Stimulated activated CD8-positive, alpha-beta memory T cell treated with anti-CD3 and anti-CD28 coated beads, Interleukin-15, amount 100 ng/mL, for 4 hours (primary cell): ENCODE measurements around the gene ERC1.

Source experiments
- DNase-seq, 2 donors: peaks; one replicate each; pipeline ENCODE4 v3.0.0-alpha.2; 2020; ENCODE audit warnings: low read depth in 2 of 2

Gene ERC1

DNA sequence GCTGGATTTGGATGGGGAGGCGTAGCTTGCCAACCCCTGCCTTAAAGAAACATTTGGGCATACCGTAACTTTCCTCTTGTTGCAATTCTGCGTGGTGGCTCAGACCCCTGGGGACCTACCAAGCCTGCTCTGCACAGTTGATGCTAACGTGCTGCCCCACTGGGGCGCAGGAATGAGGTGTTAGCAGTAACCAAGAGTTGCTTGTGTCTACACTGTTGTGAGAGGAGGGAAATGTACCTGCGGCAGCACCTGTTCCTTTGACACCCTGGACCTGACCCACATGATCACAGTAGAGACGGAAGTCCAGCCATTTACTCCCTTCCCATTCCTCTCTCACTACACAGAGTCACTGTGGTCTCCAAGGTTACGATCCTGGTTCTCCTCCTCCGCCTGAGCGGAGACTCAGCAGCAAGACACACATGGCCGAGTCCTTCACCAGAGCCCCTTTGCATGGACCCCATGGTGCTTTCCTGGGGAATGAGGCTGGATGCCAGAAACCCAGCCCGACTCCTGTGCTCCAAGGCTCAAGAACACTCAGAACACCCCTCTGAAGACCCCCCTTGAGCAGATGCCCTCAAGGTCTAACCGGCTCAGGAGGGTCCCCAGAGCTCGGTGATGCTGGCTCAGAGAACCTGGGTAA, 518.5 kb downstream of the ERC1 start:
- DNase-seq = no peak

DNA sequence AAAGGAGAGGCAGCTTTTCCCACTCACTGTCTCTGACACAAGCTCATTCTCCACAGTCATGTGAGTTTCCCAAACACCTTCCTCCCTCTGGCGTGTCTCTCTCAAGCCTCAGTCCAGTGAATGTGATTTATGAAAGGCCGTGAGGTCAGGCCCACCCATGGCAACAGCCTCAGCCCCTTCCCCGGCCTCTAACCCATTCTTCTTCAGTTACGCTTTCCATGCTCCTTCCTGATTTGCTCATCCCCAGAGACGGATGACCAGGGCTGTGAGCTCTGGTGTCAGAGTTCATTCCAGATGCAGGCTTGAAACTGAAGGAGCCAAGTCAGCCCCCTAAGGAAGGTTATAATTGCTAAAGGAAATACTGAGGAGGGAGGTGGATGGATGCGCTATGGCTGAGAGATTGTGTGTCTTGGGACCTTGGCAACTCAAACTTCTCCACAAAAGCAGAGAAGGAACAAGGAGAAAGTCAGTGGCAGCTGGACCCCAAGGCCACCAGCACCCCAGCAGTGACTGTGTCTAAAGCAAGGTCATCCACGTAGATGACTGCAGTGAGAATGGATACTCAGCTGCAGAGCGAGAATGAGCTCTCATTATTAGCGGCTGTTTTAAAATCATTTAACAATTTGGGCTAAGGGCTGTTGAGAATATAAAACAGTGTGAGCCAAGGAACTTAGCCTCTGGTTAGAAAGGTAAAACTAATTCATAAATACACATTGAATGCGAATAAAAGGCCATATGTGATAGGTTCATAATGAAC, 519.2 kb downstream of the ERC1 start:
- no peak for DNase-seq

DNA sequence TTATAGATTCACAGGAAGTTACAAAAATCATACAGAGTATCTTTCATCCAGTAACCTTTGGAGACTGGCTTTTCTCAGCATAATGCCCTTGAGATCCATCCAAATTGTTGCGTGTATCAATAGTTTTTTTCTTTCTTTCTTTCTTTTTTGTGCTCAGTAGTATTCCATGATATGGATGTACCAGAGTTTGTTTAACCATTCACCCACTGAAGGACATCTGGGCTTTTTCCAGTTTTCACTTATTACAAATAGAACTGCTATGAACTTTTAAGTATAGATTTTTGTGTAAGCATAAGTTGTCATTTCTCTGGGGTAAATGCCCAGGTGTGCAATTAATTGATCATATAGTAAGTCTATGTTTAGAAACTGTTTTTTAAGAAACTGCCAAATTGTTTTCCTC, 524.0 kb downstream of the ERC1 start:
- DNase-seq = no peak

DNA sequence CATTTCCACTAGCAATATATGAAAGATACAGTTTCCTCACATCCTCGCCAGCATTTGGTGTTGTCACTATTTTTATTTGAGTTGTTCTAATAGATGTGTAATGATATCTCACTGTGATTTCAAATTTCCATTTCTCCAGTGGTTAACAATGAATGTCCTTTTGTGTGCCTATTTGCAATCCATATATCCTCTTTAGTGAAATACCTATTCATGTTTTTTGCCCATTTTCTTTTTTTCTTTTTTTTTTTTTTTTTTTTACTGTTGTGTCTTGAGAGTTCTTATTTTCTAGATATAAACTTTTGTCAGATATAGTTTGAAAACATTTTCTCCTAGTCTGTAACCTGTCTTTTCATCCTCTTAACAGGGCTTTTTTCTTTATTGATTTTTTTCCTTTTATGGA, 524.4 kb downstream of the ERC1 start:
- no peak for DNase-seq

DNA sequence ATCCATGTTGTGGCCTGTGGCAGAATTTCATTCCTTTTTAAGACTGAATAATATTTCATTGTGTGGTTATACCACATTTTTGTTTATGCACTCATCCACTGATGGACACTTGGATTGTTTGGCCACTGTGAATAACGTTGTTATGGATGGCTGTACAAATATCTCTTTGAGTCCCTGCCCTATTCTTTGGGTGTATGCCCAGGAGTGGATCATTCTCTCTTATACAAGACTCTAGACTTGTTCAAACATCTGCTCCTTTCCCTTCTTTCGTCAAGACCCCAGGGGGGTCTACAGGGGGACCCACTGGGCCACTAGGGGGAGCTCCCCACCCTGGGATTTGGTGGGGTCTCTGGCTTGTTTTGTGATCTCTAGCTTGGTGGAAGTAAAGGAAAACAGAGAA, 526.0 kb downstream of the ERC1 start:
- no peak for DNase-seq

DNA sequence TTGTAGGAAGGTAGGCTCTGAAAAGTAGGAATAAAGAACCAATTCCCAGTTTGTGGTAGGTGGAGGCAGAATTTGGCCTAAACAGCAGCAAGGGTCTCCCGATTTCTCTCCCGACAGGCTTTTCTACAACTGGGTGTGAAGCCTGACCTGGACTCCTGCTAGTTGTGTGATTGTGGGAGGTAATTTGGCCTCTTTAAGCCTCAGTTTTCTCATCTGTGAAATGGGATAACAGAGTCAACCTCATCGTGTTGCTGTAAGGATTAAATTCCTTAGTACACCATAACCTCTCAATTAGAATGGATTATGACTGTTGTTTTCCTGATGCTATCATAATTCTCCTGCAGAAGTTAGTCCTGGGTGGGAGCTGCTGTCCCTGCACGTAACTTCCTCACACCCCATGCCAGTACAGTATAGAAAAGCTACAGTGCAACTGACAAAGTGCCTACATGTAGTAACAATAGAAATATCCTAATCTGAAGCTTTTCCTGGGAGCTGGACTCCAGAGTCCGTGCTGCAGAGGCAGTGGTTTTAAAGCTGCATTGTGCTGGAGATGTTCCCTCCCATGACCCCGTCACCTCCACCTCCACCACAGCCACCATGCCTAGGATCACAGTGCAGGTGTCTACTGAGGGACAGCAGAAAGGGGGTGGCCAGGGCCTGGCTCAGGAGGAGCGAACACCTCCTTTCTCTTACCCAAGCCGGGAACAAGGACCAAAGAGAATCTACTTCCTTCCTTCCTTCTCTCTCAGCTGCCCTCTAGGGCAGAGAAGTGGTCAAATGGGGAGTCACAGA, 526.9 kb downstream of the ERC1 start:
- no peak for DNase-seq

DNA sequence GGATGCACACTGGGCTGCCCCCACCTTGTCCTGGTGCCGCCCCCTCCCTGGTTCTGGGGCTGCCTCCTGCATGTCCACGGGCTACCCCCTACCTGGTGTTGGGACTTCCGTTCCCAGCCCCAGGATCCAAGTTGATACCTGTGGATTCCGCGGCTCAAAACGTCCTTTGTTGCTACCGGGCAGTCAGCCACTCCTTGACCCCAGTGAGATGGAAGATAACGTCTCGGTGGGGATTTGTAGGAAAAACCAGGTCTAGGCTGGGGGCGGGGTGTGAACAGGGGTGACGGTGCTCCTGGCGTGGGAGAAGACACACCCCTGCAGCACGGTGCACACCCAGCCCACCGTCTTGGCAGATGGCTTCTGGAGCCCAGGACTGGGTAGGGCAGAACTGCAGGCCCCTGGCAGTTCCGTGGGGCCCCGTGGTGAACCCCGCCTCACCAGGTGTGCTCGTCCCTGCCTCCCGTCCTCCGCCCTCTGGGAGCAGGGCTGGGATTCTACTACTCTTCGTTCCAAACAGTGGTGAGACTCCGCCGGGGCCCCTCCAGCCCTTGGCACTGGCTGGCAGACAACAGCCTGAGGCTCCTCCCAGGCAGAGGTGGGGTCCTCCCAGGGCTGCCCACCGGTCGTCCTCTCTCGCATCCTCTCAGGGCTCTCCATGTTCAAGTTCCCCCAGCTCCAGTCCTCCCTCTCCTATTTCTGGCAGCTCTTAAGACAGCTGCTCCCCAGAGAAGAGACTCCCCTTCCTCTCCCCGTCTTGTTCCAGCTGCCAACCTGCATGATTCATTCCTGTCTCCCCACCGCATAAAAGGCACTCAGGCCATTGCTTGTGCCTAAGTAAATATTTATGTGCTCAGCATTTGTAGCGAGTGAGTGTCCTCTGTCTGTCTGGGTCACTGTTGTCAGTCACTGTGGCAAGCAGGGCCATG, 527.8 kb downstream of the ERC1 start:
- no peak for DNase-seq

DNA sequence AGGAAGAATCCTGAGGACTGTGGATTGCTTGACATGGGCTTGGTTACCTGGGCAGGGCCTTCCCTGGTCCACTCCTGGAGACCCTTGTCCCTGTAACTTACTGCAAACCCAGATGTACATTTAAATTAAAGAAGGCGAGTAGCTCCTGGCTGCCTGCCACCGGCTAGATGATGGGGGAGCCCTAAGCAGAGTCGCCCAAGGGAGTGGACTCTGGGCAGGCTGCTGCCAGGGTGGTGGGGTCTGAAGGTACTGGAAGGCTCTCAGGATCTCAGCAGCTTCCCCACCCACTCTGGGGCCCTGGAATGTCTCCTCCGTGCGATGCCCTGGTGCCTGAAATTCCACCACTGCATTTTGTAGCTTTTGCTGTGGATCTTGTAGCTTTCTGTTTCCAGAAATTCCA, 528.6 kb downstream of the ERC1 start:
- no peak for DNase-seq

DNA sequence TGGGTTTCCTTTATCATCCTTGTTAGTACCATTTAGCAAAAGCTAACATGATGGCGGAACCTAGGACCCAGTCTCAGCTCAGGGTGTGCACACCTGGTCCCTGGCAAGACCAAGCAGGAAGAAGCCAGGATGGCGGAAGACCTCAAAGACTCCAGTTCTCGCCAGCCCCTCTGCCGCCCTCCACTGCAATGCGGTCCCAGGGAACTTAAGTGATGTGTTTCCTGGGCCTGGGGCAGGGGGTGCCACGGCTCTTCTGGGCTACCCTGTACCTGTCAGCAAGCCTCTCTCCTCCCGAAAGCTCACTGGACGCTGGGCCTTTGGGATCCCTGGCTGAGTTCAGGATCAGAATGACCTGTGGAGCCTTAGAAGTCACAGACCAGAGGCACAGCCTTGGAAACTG, 532.0 kb downstream of the ERC1 start:
- no peak for DNase-seq

DNA sequence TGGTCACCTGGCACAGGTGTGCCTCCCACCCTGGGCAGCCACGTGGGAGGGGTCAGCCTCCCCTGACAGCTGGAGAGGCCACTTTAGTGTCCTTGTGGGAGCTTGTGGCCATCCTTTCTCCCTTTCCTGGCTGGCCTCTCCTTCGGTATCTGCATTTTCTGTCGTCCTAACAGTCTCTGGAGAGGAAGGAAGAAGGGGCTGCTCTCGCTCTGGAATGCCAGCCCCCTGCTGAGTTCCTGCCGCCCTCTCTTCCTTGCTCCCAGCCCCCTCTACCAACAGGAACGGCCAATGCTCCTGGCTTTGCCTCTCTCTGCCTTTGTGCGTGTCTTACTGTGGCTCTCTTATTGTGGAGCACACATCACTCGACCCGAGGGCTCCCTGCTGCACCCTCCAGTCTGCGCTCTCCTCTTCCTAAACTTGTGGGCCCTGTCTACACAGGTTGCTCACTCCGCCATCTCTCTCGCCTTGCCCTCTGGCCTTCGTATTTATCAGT, 532.6 kb downstream of the ERC1 start:
- DNase-seq = no peak

DNA sequence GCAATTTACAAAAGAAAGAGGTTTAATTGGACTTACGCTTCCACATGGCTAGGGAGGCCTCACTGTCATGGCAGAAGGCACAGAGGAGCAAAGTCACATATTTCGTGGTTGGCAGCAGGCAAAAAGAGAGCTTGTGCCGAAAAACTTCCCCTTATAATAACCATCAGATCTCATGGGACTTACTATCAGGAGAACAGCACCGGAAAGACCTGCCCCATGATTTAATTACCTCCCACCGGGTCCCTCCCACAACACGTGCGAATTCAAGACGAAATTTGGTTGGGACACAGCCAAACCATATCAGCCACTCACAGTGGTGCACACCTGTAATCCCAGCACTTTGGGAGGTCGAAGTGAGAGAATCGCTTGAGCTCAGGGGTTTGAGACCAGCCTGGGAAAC, 534.8 kb downstream of the ERC1 start:
- no peak for DNase-seq

DNA sequence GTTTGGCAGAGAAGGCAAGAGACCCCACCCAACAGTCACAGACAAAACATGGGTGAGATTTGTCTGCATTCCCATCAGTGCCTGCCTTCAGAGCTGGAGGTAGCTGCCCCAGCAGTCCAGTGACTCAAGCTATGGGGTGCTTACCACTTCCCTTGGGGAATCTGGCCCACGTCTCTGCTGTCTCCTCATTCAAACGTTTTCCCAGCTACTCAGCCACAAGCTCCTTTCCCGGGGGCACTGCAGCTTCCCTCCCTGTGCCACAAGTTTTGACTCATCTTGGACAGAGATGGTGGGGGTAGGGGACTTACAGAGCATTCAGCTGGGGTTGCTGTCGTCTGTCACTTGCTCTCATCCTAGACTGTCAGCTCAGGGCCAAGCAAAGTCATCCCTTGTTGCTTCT, 536.8 kb downstream of the ERC1 start:
- DNase-seq = no peak

DNA sequence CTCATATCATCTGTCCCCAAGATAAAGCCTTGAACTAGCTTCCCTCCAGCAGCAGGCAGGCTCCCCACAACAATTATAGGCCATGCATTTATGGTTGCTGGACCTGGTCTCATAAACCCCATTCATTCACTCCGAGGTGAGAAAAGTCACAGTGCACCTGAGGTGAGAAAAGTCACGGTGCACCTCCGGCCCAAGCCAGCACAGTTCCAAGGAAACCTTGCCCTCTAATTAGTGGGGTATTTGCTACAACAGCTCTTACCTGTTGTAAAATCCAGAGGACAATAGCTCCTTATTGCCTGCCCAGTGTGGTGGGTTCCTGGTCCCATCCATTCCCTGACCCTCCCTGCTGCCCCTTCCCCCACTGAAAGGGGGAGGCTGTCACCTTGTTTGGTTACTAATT, 537.8 kb downstream of the ERC1 start:
- no peak for DNase-seq

DNA sequence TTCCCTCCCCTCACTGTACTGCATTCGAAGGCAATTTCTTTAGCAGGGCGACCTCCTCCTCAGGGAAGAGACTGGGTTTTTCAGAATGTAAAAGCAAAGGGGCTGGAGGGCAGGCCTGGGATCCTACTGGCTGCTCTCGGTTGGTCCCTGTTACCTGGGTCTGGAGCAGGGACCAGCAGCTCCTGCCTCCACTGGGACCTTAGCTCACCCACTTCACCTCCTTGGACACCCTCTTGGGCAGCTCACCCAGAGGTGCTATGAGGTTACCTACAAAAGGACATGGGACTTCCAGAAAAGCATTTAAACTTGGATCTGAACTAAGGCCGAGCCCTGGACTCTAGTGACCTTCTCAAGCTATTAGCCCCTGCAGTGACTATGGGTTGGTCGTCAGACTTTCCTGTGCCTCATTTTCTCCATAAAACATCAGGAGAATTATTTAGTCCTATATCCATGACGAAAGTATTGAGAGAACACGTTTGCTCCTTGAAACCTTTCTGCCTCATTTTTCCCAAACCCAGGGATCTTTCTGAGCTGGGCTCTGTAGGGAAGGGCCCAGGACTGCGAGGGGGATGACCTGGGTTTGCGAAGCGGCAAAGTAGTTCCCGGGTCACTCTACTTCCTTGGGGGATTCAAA, 538.3 kb downstream of the ERC1 start:
- DNase-seq = no peak

DNA sequence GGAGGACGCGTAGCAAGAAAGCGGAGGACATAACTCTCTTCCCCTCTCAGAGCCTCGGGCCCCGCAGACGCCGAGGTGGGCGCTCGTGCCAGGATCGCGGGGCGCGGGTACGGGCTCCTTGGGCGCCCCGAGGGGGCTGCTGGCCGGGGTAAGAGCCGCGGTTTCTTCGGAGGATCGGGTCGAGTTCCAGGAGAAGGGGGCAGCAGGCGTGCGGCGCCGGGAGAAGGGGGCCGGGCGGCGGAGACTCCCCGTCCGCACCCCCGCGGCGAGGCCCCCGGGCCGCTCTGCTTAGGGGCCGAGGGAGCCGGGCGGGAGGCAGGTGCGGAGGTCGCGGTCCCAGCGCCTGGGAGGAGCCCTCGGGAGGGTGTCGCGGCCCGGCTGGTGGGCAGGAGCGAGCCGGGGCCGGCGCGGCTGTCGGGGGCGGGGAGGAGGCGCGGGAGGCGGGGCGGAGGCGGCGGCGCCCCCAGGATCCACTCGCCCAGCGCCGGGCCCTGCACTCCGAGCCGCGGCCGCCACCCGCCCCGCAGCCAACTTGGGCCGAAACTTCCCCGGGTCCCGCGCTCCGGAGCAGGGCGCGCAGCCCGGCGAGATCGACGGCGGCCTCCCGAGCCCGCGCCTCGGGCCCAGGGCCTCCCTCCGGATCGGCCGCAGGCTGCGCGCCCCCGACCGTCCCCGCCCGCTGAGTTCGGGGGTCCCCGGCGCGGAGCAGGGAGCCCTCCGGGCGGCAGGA, 539.0 kb downstream of the ERC1 start:
- DNase-seq = no peak

DNA sequence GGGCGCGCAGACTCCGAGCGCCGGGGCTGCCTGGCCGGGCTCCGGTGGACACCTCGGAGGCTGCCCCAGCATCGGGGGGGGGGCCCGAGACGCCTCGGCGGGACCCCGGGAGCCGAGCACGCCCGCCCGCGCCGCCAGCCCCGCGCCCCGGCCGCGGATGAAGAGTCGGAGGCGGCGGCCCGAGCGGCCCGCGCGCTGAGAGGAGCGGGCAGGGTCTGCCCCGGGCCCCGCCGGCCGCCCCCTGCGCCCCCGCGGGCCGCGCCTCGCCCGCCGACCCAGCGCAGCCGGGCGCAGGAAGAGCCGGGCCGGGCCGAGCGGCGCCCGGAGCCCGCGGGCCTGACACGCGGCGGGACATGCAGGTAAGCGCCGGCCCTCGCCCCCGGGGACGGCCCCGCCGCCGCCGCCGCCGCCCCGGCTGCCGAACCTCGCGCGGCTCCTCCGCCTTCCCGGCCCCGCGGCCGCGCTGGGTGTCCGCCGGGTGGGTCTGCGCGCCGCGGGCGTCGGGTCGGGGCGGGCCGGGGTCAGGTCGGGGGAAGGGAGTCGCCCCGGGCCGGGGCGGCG, 539.6 kb downstream of the ERC1 start:
- DNase-seq = no peak

DNA sequence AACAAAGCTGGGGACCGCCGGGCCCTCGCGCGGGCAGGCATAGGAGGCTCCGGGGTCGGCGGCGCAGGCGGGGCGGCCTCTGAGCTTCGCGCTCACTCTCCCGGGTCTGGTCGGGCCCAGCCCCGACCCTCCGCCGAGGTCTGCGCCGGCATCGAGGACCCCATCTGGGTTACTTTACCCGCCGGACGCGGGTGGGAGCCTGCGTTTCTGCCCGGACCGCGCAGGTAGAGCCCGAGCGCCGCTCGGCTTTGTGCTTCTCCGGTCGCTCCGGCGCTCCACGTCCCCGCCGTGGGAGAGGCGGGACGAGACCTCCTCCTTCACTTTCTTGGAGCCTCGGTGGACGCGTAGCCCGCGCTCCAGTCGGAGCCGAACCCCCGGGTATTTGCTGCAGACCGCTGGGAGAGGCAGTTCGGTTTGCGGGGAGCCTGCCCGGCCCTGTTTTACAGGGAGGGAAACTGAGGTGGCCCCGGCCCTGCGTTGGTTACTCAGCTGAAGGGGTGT, 540.2 kb downstream of the ERC1 start:
- DNase-seq = no peak

DNA sequence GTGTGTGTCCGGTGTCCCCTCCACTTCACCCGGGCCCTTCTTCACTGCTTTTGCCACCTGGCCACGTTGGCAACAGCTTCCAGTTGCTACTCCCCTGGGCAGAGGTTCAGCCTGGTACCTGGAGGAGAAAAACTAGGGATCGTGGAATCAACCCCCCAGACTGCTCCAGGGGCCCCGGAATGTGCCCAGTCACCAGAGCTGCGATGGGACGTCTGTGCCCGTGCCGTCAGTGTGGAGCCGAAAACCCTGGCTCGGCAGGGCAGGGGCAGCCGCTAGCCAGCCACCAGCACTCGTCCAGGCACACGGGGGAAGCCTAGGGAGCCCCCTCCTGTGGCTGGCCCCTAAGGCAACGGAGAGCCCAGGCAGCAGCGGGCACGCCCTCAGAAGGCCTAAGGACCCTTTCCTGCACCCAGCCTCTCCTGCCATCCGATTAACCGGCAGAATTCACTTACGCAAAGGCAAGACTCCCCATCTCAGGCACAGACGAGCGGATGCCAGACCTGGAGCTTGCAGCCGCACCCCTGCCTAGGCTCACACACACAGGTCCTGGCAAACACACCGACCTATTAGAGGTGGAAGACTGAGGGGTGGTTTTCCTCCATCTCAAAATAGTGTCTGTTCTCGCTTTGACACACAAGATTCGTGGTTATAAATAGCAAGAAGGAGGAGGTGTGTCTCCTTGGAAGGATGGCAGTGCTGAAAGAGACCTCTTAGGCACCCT, 540.8 kb downstream of the ERC1 start:
- no peak for DNase-seq
